Mammary epithelial cell (primary cell): Measurements from ENCODE around the gene WDR62.

Experiments used
- CTCF ChIP-seq, 2 donors: IDR thresholded peaks in 1 of 2; conservative IDR thresholded peaks in 1 of 2; 2 replicates each; pipeline ENCODE4 v1.5.1; 2011 to 2012; ENCODE audit warnings: inconsistent platforms in 2 of 2, low read length in 2 of 2, mild to moderate bottlenecking in 2 of 2, control low read depth in 1 of 2, low read depth in 1 of 2; ENCODE audit not compliant: insufficient read depth in 1 of 2; ENCODE audit errors: extremely low read depth in 1 of 2
- EZH2 ChIP-seq: IDR thresholded peaks from 2 replicates; pipeline ENCODE4 v1.6.1; 2012; ENCODE audit warnings: low read length, inconsistent platforms, borderline replicate concordance

DNA sequence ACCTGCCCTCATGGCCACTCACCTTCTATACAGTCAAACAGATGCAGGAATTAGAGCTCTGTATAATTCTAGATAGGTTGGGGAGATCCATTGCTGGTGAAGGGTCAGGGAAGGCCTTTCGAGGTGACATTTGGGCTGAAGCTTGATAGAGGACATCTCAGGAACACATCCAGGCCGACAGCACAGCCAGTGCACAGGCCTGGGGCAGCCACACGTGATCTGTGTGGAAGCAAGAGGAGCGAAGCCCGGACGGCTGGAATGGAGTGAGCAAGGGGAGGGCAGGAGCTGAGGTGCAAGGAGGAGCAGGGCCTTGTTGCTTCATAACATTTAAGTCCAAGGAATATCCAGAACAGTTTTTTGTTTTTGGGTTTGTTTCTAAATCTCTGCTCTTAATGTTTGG lies 51.7 kb downstream of the WDR62 start:
- TF ChIP-seq CTCF (conservative IDR thresholded peaks at IDR 0.05 in 1 of 2, IDR thresholded peaks at IDR 0.05 in 1 of 2; ENCODE audit: extremely low read depth in 1 of 2, insufficient read depth in 1 of 2, low read depth in 1 of 2, low read length in 2 of 2) (no peak), EZH2 (no peak)
